ENCODE results near the gene GNPTAB.
"Not testable (repeated sequence)": the region's sequence is repeated elsewhere in the genome, so short reads cannot be mapped to it uniquely, and the experiment has no call there.

GNPTAB gene

GRCh38 chr12:101850199-101850598 lies 19.4 kb upstream of the GNPTAB start:
- DNase-seq, result no peak

DNA sequence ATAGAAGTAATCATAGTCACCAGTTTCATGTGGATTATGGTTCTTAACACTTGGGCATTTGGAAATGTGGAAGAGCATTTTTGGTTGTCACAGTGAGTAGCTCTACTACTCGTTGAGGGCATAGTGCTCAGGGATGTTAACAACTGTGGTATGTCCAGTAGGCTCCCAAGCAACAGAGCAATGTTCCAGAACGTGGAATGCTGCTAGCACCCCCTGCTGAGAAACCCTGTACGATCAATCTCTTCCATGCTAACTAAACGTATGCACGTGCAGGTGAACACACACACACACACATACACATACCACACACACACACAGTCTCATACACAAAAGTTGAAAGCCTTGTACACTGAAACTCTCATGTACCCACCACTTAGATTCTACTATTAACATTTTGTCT lies 16.6 kb upstream of the GNPTAB start:
- no peak for DNase-seq

DNA sequence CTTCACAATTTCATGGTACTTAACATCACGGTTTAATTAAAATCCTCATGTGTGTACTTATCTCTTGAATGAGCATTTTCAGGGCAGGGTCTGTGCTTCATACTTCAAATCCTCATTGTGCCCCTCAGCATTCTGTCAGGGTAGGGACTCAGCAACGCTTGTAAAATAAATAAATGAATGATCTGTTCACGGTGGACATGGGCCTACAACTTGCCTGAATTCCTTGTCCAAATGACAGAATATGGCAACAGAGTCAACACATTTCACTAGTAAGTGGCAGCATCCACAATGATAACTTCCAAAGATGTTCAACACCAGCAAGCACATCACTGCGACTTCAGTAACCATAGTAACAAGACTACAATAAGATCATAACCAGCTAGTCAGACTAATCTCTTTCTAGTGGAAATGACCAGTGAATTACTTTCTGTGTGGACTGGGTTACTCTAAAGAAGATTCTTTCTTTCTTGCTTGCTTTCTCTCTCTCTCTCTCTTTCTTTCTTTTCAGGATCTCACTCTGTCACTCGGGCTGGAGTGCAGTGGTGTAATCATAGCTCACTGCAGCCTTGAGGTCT lies 14.5 kb upstream of the GNPTAB start:
- no peak for DNase-seq

DNA sequence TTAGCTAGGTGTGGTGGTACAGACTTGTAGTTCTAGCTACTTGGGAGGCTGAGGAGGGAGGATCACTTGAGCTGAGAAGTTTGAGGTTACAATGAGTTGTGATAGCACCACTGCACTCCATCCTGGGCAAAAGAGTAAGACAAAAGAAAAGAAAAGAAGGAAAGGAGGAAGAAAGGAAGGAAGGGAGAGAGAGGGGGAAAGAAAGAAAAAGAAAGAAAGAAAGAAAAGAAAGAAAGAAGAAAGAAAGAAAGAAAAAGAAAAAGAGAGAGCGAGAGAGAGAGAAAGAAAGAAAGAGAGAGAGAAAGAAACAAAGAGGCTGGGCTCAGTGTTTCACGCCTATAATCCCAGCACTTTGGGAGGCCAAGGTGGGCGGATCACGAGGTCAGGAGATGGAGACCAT lies 10.3 kb upstream of the GNPTAB start:
- no peak for DNase-seq

DNA sequence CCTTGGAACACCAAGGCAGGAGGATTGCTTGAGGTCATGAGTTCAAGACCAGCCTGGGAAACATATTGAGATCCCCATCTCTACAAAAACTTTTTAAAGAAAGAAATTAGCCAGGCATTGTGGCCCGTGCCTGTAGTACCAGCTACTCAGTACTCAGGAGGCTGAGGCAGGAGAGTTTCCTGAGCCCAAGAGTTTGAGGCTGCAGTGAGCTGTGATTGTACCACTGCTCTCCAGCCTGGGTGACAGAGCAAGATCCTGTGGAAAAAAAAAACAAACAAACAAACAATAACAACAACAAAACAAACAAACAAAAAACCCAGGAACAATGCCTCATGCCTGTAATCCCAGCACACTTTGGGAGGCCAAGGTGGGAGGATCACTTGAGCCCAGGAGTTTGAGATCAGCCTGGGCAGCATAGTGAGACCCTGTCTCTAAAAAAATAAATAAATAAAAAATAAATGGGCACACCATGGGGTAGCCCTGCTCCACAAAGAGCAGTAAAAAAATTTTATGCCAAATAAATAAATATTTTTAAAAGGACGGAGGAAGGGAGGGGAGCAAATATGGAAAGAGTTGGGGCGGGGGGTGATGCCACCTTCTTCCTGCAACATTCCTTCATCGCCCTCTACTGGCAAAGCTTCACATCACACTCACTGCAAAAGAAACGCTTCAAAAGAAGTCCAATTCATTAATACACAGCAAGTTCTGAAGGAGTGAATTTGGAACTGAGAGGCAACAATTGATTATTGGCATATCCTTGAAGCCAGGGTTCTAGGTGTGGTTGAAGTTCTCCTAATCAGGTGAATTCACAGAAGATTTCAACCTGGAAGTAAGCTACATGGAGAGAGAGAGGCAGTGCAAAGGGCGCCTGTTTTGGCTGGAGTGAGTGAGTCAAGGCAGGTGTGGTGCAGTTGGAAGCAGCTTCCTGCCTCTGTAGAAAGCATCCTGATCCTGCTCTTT lies 8.8 kb upstream of the GNPTAB start:
- peak; percentile 27 for DNase-seq

DNA sequence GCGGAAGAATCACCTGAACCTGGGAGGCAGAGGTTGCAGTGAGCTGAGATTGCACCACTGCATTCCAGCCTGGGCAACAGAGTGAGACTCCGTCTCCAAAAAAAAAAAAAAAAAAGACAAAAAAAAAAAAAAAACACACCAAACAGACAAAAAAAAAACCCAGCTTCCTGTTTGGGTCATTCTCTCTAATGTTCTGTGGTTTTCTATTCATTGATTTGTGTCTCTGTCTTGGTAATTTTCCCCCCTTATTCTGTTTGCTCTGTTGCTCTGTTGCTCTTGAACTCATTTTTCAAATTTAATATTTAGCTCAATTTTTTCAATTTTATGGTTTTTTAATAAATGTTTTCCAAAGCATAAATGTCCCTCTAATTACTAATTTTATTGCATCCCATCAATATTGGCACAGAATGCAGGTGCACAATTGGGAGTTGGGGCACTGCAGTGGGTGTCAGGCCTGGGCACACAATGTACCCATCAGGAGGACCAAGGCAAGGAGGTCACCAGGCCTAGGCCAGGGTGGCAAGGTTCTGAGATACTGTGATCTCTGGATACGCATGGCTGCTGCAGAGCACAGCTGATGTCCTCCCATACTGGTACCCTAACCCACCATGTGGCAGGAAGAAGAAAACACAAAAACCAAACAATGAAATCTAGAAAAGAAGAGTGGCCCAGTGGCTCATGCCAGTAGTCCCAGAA lies 8.0 kb upstream of the GNPTAB start:
- DNase-seq, result no peak

DNA sequence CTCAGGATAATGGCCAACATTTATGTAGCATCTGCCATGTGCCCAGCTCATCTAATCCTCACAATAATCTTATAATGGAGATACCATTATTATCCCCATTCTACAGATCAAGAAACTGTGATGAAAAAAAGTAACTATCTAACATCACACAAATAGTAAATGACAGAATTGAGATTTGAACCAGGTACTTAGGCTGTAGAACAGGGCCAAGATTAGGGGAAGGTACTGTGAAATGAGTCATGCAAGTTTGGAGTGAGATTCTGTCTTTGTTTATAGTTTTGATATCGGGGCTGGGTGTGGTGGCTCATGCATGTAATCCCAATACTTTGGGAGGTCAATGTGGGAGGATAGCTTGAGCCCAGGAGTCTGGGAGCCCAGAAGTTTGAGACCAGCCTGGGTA lies 1.3 kb upstream of the GNPTAB start:
- no peak for DNase-seq

DNA sequence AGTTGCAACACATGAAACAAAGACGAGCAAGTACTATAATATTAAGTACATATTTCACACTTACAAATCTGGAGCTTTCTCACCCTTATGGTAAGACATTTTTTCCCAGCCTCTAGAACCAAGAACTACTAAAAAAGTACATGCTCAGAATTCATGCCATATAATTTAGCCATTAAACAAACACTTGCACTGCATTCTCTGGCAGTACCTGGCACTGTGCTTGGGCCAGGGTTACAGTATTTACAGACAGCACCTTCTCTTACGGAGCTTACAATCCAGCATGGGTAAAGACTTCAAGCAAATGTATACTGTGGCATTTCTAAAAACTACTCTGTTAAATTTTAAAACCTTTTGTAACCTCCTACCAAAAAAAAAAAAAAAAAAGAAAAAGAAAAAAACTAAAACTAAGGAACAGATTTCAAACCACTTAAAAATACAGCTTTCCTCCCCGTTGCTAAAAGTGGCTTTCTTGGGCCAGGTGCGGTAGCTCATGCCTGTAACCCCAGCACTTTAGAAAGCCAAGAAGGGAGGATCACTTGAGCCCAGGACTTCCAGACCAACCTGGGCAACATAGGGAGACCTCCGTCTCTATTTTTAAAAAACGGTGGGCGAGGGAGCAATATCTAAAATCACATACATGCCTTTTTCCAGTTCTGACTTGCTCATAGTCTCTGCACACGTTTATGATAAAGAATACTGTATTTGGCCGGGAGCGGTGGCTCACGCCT lies 956 bp downstream of the GNPTAB start:
- DNase-seq, result peak; percentile 51

DNA sequence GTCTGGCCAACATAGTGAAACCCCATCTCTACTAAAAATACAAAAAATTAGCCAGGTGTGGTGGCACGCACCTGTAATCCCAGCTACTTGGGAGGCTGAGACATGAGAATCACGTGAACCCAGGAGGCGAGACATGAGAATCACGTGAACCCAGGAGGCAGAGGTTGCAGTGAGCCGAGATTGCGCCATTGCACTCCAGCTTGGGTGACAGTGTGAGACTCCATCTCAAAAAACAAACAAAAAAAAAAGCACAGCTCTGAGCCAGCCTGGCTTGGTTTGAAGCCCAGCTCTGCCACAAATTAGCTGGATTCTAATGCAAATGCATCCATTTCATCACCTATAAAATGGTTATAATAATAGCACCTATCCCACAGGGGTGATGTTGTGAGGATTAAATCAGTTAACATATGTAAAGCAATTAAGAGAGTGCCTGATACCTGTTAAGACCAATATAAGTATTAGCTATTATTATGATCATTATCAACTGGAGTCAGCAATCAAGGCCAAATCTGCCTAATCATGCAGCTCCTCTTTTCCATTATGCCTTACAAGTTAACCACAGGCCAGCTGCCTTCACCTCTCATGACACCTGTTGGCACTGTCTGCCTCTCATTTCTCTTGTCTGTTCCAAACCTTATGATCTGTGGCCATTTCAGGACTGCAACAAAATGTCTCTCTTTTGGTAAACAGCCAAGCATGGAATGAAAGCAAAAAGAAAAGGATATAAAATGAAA lies 2.1 kb downstream of the GNPTAB start:
- peak; percentile 43 for DNase-seq

- peak; percentile 50 for DNase-seq
These were observed 3.9 kb downstream of the GNPTAB start for GRCh38 chr12:101826766-101827368.

DNA sequence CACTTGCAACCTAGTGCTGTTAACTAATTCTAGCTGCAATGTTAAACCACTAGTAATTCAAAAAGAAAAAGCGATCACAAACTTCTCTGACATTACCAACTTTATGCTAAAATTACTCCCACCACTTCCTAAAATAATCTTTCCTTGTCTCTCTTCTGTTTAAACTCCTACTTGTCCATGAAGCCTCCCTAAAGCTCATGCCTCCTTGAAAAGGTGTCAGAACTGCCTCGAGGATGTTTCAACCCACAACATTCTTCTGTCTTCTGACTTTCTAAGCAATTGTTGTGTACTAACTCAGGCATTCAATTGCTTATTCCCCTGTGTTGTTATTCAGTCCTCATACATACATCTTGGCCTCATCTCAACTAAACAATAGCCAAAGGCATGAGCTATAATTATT lies 5.9 kb downstream of the GNPTAB start:
- no peak for DNase-seq

DNA sequence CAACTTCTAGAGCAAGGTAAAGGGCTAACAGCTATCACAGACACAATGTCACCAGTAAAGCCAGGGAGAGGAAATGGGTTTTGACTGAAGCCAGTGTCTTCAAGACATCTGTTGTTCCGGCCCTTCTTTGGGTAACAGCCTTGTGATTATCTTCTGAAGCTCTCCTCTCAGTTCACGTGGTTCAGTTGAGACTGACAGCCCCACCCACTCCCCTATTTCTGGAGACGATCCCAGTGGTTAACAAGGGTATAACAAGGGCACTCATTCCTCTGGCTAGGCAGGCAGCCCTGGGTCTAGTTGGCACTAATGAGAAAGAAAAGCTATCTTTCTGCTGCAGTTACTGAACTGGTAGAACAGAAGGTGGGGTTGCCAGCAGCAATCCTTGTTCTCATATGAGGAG lies 6.9 kb downstream of the GNPTAB start:
- peak; percentile 72 for DNase-seq

DNA sequence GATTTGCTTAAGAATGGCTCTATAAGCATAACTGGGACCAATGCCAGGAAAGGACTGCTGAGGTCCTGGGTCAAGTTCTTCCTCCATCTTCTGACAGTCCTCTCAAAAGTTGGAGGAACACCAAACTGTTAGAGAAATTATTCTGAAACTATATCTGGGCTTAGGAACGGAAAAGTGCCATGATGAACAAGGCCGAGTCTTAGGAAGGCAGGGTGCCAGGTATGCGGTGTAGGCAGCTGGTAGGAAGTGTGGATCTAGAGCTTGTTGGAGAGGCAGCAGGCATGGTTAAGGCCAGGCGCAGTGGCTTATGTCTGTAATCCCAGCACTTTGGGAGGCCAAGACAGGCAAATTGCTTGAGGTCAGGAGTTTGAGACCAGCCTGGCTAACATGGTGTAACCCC lies 7.7 kb downstream of the GNPTAB start:
- no peak for DNase-seq

GRCh38 chr12:101819467-101819866 lies 11.3 kb downstream of the GNPTAB start:
- DNase-seq, result no peak

GRCh38 chr12:101818689-101819088 lies 12.1 kb downstream of the GNPTAB start:
- DNase-seq, result not testable (repeated sequence)

DNA sequence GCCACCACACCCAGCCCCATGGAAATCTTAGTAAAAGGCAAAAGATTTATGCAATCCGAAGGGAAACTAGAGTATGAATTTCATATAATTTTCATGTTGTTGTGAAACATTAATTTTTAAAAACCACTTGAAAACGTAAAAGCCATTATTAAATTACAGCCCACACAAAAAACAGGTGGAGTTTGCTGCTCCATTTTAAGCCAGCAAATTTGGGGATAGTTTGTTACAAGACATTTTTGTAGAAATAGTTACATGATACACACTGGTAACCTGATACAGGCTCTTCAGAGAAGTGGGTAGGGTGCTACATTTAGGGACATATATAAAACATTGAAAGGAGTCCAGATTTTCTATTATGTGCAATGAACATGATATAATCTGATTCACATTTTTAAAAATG lies 17.6 kb downstream of the GNPTAB start:
- peak; percentile 70 for DNase-seq

DNA sequence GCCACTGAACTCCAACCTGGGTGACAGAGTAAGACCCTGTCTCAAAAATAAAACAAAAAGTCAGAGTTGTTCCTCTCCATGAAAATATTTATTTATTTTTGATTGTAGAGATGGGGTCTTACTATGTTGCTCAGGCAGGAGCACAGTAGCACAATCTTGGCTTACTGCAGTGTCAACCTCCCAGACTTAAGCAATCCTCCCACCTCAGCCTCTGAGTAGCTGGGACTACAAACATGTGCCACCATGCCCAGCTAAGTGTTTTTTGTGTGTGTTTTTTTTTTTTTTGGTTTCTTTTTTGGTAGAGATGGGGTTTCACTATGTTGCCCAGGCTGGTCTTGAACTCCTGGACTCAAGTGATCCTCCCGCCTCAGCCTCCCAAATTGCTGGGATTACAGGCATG lies 18.0 kb downstream of the GNPTAB start:
- DNase-seq, result not testable (repeated sequence)

- DNase-seq, result not testable (repeated sequence)
These were observed 19.4 kb downstream of the GNPTAB start for GRCh38 chr12:101811342-101811741.

- DNase-seq, result no peak
These were observed 21.6 kb downstream of the GNPTAB start for GRCh38 chr12:101809208-101809607.

GRCh38 chr12:101806265-101806664 lies 24.5 kb downstream of the GNPTAB start:
- no peak for DNase-seq

- no peak for DNase-seq
These were observed 26.4 kb downstream of the GNPTAB start for GRCh38 chr12:101804409-101804808.

DNA sequence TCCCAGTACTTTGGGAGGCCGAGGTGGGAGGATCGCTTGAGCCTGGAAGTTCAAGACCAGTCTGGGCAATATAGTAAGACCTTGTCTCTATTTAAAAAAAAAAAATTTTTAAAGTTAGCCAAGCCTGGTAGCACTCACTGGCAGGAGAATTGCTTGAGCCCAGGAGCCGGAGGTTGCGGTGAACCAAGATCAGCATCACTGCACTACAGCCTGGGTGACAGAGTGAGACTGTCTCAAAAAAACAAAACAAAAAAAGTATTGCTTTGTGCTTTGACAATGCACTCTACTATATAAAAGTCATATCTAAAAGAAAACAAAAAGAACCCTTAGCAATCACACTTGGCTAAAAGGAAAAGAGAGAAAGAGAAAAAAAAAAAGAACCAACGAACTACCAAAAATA lies 26.8 kb downstream of the GNPTAB start:
- no peak for DNase-seq
